AG08396 (cell line): ENCODE data around the gene ZNF439.
"Not testable (repeated sequence)": the region's sequence is repeated elsewhere in the genome, so short reads cannot be mapped to it uniquely, and the experiment has no call there.

ENCODE experiments used
- DNase-seq: peaks from one replicate; pipeline ENCODE4 v3.0.0; 2012; ENCODE audit warnings: low spot score, mixed read lengths

The ZNF439 gene

DNA sequence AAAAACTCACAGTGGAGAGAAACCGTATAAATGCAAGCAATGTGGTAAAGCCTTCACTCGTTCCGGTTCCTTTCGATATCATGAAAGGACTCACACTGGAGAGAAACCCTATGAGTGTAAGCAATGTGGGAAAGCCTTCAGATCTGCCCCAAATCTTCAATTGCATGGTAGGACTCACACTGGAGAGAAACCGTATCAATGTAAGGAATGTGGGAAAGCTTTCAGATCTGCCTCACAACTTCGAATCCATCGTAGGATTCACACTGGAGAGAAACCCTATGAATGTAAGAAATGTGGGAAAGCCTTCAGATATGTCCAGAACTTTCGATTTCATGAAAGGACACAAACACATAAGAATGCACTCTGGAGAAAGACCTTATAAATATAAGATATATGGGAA lies 19.7 kb downstream of the ZNF439 start:
- no peak for DNase-seq

DNA sequence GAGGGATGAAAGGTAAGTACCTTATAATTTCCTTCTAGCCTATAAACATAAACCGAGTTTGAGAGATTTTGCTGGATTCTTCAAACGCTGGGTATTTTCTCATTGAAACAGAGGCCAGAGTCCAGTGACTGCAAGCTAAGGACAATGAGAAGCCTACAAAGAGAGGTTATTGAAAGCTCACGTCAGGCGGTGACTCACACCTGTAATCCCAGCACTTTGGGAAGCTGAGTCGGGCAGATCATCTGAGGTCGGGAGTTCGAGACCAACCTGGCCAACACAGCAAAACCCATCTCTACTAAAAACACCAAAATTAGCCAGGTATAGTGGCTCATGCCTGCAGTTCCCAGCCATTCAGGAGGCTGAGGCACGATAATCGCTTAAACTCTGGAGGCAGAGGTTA lies 24.1 kb downstream of the ZNF439 start:
- no peak for DNase-seq

DNA sequence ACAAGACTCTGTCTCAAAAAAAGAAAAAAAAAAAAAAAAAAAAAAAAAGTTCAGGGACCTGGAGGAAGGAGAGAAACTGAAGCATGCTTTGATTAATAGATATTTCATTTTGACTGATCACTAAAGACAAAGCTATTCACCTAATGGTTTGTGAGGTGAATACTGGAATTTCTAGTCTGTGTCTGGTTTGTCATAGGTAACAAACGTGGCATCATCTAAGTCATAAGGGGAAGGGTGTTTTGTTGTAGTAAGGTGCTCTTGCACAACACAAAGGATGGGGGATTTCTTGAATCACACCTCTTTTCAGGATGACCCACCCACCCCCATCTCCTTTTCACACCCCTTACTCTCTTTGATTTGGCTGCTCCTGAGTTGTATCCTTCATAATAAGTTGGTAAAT lies 25.2 kb downstream of the ZNF439 start:
- no peak for DNase-seq

DNA sequence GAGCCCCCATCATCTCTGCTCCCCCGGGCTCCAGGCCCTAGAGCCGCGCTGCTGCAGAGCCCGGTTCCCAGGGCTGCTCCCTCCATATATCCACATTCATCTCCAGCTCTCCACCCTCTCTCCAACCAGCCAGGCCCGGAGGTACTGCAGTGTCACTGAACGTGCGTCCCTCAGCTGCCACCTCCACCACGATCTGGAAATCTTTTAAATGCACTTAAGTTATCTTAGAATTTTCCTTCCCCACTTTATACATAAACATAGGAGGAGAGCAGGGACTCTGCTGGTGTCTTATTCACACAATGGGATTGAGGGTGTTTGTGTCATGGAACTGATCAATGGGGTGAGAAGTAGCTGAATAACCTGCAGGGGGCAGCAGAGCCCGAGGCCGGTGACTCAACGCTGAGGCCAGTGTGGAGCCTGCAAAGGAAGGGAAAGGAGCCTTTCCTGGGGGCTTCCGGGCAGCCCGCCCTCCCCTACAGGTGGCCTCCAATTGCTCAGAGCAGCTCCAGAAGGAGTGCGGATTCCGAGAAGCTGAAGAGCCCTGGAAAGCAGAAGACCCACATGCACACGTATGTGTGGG lies 31.3 kb downstream of the ZNF439 start:
- DNase-seq = peak; percentile 19

DNA sequence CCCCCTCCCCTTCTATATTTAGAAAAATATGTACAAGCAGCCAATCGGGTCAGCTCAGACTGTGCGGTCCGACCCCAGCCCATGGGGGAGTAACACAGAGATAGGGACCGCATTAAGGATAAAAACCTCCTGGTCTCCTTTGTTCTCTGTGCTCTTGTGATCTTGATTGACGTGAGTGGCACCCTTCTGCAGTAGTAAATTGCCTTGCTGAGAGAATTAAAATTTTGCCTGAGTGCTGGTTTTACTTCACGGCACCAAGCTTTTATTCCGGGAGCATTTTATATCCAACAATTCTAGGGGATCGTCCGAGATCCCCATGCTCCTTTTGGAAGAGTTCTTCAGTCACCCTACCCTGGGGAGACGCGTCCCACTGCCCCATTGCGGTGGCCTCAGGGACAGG lies 32.1 kb downstream of the ZNF439 start:
- DNase-seq = no peak

DNA sequence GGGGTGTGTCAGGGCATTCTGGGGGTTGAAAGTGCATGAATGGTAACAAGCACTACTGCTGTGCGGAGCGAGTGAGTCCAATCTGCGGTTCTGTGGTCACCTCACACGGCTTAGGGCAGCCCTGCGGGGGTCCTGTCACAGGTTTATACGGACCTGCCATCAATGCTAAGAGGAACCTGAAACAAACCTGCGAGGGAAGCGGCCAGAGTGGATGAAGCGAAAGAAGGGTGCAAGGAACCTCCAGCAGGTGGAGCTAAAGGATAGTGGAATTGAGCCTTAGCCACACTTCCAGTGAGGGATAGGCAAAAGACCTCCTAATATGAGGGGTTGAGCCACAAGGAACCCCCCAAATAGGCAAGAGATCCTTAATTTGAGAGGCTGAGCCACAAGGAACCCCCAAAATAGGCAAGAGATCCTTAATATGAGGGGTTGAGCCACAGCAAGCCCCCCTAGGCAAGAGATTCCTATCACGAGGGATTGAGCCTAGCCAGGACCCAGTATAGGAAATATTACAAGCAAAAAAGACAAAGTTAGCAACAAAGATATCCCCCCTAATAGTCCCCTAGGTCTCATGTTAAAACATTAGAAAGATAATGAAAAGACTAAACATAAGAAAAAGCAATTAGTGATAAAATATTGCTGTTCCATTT lies 32.8 kb downstream of the ZNF439 start:
- DNase-seq = peak; percentile 72

DNA sequence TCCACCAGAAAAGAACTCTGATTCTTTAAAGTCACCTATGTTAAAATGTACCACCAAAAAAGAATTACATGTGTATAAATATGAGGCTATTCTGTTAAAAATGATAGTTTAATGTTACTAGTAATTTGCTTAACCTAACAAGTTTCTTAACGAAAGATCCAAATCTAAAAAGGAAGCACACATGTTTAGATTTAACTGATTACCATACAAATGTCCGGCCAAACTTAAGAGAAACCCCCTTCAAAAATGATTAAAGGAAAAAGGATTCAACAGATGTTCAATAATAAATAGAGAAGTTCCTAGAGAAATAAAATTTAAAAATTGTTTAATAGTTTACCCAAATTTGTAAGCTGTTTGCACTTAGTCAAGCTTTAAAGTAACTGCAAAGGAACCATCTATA lies 34.1 kb downstream of the ZNF439 start:
- DNase-seq = no peak

DNA sequence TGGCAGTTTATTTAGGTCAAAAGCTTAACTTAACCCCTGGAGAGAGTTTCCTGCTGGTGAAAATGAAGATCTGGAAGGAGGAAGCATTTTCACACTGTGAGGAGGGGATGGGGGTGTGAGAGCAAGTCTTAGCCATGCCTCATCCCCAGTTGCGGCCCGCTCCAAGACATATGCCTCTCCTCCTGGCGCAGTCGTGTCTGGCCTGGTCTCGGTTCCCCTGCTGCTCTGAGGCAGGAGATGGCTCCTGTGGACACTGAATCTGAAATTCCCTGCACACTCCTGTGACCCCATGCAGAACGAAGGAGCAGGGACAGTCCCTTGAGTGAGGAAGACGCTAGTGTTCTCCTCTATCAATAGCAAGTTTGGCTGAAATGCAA lies 38.7 kb downstream of the ZNF439 start:
- DNase-seq = peak; percentile 22

DNA sequence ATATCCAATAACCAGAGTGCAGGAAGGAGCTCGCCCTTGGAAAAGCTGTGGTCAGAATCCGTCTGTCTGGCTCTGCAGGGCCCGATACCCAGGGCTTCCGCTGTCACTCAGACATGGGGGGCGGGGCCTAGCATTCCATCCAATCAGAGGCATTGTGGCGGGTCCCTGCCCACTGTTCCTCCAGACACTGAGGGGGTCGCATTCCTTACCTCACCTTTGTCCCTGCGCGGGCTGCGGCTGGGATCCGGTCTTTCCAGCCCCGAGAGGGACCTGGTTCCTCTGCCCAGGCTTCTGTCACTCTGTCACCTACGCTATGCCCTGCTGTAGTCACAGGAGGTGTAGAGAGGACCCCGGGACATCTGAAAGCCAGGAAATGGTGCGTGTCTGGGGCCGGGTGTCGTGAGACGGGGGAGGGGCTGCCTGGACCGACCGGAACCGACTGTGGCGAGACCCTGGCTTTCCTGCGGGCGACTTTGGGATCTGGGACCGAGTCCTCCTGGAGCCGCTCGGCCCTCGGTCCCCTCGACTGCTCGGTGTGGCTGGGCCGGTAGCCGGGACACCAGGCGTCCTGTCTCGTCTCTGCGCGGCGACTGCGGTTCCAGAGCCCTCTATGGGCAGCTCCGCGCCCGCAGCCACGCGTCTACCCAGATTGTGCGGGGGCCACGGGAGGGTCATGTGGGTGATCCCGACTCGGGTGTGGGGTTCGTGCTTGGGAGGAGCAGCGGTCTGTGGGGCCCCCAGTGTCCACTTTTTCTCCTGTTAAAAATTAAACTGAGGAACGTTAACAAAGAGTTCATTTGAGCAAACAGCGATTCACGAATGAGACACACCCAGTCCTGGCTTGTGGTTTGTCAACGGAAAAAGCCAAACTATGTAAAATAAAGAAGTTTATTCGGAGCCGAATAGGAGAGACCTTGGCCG lies 39.3 kb downstream of the ZNF439 start, which contains the start of gene ZNF69:
Gene ZNF69, plus strand, starts transcription at position 172 of the 921 bp plus-strand sequence. Its CDS starts 142 bp downstream, at position 314.
- peak; percentile 88 for DNase-seq

DNA sequence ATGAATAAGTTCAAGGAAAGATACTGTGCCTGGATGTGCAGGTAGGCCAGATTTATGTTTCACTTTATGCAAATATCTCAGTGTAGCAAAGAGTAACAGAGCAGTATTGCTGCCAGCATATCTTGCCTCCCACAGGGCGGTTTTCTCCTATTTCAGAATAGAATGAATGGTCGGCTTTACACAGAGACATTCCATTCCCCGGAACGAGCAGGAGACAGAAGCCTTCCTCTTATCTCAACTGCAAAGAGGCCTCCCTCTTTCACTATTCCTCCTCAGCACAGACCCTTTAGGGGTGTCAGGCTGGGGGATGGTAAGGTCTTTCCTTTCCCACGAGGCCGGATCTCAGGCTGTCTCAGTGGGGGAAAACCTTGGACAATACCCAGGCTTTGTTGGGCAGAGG lies 41.4 kb downstream of the ZNF439 start:
- DNase-seq = not testable (repeated sequence)

DNA sequence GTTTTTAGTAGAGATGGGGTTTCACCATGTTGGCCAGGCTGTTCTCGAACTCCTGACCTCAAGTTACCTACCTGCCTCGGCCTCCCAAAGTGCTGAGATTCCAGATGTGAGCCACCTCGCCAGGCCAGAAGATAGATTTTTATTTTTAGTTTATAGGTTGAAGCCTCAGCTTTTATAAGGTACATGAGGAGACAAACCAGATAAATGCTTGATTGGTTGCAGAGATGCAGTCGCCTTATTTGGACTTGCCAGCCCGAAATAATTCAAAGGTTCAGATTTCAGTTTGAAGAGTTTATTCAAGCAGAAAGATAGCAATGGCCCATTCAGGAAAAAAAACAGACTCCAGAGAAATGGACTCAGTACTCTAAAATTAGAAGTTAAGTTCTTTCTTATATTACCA lies 42.1 kb downstream of the ZNF439 start:
- DNase-seq = no peak

DNA sequence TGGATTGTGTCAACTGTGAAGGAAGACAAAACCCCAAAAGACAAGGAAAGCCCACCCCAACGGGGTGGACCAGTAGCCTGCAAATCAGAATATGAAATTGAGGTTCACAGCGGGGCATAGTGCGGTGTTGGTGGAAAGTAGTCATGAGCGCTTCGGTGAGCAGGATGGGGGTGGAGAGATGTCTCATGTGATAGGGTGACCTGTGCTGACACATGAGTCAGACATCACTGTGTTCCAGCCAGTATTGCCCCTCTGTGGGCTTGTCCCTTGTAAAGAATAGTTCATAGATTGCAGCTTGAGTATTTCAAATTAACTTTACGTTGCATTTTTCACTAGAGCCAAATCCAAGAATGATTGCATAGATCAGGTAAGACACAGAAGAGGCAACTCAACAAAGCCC lies 46.3 kb downstream of the ZNF439 start:
- no peak for DNase-seq

DNA sequence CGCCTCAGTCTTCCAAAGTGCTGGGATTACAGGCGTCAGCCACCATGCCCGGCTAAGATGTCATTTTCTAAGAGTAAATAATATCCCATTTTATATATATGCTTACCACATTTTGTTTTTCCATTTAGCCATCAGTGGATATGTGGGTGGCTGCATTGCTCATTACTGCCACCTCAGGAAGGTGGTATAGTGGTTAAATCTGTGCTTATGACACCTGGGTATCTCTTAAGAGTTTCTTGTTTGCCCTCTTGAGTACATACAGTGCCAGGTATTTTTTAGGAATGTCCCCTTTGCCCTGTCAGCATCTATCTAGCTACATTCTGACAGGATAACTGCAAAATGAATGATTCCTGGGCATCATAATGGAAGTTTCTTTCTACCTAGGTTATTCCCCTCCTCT lies 53.7 kb downstream of the ZNF439 start:
- DNase-seq = no peak

DNA sequence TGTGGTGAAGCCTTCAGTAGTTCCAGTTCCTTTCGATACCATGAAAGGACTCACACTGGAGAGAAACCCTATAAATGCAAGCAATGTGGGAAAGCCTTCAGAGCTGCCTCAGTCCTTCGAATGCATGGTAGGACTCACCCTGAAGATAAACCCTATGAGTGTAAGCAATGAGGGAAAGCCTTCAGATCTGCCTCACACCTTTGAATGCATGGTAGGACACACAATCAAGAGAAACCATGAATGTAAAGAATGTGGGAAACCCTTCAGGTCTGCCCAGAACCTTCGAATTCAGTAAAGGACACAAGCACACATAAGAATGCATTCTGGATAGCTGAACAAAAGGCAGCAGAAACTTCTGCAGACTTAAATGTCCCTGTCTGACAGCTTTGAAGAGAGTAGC lies 57.4 kb downstream of the ZNF439 start:
- DNase-seq = no peak

DNA sequence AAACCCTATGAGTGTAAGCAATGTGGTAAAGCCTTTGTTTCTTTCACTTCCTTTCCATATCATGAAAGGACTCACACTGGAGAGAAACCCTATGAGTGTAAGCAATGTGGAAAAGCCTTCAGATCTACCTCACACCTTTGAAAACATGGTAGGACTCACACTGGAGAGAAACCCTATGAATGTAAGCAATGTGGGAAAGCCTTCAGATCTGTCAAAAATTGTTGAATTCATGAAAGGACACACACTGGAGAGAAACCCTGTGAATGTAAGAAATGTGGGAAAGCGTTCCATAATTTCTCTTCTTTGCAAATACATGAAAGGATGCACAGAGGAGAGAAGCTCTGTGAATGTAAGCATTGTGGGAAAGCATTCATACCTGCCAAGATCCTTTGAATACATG lies 63.4 kb downstream of the ZNF439 start:
- DNase-seq = not testable (repeated sequence)

DNA sequence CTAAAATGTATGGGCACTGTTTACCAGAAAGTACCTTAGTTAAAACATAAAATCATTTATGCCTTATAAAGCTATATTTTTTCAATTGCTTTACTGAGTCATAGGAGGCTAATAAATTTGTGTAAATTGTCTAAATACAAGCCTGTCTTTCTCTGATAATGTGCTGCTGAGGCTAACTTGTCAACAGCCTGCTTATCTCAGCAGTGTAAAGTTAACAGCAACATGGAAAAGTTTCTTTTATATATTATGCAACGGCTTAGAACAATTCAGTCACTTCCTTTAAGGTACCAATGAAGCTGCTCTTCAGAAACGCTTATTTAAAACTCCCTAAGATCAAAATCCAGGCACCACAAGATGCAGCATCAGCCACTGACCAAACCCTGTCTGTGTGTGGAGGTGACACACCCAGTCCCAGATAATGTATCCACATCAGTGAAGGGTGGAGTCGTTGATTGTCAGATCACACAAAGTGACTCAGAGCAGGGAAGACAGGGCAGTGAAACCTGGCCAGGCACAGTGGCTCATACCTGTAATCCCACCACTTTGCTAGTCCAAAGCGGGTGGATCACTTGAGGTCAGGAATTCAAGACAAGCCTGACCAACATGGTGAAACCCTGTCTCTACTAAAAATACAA lies 66.0 kb downstream of the ZNF439 start:
- DNase-seq = not testable (repeated sequence)
